HG03280 (cell line): ENCODE results near the gene HSPB7.
"Not testable (repeated sequence)": the region's sequence is repeated elsewhere in the genome, so short reads cannot be mapped to it uniquely, and the experiment has no call there.

Experiments
- ATAC-seq: cut with Tn5 transposase; IDR thresholded peaks from one replicate; pipeline ENCODE4 v1.9.1; 2021; ENCODE audit warnings: mild to moderate bottlenecking, moderate library complexity; ENCODE audit not compliant: unreplicated experiment

The HSPB7 gene

DNA sequence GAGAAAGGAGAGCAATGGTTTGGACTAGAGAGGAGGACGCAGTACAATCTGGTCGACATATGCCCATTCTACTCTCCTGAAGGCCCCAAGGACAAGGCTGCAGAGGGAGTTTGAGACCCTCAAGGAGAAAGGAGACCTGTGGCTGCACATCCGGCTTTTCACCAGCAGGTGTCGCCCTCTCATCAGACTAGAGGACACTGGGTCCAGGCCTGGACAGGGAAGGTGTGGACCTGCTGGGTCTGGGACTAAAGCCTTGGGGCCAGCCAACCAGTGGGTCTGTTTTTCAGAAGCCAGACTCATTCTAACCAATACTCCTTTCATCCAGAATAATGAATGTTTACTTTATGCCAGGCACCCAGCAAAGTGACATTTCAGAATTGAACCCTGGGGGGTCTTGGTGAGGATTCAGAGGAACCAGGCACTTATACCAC is 8.8 kb downstream of the HSPB7 start:
- ATAC-seq, result no peak

DNA sequence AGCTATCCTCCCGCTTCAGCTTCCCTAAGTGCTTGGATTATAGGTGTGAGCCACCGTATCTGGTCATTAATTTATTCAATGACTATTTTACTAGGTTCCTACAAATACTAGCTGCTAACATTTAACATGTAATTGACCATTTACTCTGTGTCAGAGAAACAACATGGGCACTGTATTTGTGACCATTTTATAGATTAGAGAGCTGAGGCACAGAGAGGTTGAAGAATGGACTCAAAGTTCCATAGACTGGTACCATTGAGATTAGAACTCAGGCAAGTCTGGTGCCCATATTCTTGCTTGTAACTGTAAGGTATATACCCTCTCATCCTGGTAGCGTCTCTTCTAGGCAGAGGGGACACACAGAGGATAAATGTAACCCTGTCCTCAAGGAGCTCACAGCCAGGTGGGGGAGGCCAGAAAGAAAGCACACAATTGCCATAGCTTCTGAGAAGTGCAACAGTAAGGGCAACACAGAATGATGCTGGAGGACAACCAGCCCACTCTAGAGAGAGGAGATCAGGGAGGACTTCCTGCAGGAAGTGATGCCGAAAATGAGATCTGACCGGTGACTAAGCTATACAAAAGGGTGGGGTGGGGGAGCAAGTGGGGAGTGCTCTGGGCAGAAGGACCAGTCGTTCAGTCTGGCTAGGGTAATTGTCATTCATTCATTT is 10.0 kb downstream of the HSPB7 start:
- ATAC-seq, result no peak

DNA sequence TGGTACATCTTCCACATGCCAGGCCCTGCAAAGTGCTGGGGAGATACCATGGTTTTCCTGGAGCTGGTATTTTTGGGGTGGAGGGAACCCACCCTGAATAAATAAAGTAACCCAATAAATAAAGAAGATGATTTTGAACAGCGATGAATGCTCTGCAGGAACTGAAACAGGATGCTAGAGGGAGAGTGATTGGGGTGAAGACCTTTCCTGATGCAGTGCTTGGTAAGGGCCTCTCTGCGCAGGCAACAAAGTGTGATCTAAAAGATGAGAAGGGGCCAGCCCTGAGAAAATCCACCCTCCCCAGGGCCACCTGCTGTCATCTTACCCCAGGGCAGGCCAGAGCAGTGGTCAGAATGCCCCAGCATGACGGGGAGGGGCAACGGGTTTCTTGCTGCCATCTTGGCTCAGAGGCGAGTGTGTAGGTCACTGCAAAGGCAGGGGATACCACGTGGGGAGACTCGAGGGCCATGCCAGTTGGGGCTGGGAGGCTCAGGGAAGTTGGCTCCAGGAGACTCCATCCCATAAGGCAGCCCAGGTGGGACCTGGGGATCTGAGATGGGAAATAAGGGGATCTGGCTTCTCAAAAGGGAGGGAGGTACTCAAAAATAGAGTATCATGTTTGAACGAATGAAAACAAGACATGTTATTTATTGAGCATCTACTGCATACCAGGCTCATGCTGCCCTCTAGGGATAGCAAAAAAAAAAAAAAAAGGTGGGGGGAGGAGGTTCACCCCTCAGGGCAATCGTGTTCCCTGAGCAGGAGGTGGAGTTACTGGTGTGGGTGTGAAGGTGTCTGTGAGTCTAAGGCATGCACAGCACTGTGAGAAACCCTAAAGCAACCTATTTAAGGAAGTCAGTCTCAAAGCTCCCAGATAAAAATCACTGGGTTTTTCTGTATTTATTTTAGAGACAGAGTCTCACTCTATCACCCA is 11.0 kb downstream of the HSPB7 start:
- ATAC-seq, result no peak

DNA sequence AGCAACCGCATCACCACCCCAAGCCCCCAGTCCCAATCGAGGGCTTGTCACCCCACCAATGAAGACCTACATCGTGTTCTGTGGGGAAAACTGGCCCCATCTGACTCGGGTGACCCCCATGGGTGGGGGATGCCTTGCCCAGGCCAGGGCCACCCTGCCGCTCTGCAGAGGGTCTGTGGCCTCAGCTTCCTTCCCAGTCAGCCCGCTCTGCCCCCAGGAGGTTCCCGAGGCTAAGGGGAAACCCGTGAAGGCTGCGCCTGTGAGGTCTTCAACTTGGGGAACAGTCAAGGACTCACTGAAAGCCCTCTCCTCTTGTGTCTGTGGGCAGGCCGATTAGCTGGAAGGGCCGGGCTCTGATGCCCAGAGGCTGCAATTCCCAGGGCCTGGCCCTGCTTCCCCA is 11.8 kb downstream of the HSPB7 start:
- ATAC-seq, result no peak

DNA sequence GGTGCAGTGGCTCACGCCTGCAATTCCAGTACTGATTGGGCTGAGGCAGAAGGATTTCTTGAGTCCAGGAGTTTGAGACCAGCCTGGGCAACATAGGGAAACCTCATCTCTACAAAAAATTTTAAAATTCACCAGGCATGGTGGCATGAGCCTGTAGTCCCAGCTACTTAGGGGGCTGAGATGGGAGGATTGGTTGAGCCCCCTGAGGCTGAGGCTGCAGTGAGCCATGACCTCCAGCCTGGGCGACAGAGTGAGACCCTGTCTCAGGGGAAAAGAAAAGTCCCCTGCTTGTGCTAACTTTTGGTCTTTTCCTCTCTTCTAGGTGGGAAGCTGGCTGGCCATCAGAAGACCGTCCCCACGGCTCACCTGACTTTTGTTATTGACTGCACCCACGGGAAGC is 12.2 kb downstream of the HSPB7 start:
- ATAC-seq, result no peak

DNA sequence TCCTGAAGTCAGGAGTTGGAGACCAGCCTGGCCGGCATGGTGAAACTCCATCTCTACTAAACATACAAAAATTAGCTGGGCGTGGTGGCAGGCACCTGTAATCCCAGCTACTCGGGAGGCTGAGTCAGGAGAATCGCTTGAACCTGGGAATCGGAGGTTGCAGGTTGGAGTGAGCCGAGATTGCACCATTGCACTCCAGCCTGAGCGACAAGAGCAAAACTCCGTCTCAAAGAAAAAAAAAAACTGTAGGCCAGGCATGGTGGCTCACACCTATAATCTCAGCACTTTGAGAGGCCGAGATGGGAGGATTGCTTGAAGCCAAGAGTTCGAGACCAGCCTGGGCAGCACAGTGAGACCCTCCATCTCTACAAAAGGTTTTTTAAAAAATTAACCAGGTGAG is 16.6 kb downstream of the HSPB7 start:
- not testable (repeated sequence) for ATAC-seq

DNA sequence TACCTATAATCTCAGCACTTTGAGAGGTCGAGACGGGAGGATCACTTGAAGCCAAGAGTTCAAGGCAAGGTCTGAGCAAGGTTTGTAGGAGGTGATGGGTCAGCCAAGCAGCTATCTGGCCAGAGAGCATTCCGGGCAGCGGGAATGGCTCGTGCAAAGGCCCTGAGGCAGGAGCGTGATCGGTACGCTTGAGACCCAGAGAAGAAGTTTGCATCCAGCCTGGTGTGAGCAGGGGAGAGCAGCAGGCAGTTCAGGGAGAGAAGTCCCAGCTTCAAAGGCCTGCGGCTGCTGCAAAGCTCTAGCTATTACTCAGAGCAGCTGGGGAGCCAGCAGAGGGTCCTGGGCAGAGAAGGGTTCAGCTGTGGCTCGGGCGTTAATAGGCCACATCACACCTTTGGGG is 18.9 kb downstream of the HSPB7 start:
- no peak for ATAC-seq

DNA sequence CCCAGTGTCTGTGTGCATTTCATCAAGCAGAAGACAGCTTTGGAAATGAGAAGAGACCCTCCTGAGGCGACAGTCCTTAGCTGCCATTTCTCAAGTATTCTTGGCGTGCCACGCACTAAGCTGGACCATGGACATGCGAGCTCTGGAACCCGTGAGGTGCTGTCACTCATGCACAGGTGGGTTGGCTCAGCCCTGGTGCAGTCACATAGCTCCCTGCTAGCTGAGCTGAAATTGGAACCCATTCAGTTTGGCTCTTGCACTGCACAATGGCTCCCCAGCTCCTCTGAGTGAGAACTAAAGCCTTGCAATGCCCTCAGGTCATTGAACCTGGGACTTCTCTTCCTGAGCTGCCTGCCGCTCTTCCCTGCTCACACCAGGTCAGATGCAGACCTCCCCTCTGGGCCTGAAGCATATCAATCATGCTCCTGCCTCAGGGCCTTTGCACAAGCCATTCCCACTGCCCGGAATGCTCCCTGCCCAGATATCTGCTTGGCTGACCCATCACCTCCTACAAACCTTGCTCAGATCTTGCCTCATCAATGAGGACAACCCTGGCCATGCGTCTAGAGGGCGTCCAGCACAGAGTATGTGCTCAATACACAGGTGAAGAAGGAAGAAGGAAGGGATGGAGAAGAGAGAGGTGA is 20.1 kb downstream of the HSPB7 start:
- no peak for ATAC-seq

DNA sequence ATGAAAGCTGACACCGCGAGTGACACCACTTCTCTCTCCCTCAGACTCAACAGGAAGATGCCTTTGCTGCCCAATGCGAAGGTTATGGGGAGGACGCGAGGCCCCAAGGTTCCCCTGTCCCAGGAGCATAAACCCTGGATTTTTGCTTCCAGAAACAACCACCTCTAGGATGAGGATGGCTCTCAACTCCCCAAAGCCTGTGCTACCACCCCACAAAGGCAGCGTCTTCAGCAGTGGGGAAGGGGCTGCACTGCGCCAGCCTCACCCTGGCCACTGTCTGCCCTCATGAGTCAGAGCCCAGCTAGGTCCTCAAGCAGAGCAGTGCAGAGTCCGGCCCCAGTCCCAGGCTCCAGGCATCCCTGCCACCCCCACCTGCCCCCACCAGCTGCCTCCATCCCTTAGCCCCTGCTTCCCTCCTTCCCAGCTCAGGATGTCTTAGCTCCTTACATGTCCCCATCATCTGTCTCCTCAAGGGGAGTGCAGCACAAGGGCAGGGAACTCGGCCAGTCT is 20.7 kb downstream of the HSPB7 start:
- no peak for ATAC-seq

DNA sequence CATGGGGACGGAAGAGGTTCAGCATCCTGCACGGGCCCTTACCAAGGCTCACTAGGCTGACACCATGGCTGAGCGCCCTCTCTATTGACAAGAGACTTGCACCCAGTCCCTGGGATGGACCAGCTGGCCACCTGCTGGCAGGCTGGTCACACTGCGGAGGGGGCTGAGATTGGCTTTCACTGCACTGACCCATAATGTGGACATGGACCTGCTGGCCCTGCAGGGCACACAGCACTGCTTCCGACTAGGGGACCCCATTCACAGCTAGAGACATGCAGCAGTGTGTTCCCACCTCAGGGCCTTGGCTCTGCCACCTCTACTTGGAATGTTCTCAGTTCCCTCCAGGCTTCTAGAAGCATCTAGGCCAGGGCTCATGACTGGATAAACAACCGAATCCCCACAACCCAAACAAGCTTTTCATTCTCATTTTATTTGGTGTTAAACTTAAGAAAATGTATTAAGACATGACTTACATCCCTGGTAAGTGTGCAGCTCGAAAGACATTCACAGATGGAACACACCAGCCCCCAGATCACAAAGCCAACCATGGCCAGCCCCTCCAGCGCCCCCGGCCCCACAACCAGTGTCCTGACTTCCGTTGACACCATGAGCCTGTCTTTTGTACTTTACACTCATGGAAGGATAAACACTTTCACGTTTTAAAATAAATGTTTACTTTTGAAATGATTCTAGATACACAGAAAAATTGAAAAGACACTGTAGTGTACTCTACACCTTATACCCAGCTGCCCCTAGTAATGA is 23.1 kb downstream of the HSPB7 start:
- ATAC-seq, result no peak

DNA sequence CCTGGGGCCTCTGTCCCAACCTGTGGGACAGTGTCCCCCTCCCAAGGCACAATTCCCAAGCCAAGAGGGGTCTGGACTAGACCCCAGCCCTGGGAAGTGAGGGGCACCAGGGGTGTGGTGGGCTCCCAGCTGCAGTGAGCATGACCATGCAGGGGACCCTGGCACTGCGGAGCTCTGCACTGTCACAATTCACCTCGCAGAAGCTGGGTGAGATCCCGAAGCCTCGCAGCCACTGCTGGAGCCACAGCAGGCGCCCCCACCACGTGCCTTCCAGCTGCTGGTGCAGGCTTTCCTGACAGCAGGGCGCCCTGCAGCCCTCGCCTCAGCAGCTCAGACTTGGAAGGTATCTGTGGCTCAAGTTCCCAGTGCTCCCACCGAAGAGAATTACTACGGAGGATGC is 23.8 kb downstream of the HSPB7 start:
- ATAC-seq, result no peak

DNA sequence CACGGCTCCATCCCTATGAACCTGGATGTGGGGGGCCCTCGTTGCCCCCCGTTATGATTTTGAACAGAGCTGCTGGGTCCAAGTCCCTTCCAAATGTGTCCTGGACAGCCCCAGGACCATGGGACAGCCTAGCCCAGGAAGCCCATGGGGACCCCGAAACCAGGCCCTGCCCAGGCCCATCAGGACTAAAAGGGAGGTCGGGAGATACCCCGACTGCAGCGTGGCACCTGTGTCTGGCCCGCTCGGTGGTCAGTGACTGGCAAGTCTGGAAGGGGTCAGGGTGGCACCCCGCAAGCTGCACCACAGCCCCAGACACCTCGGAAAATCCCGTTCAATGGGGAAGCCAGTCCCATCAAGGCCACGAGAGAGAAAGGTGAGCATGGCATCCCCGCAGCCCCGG is 24.2 kb downstream of the HSPB7 start:
- ATAC-seq, result no peak

DNA sequence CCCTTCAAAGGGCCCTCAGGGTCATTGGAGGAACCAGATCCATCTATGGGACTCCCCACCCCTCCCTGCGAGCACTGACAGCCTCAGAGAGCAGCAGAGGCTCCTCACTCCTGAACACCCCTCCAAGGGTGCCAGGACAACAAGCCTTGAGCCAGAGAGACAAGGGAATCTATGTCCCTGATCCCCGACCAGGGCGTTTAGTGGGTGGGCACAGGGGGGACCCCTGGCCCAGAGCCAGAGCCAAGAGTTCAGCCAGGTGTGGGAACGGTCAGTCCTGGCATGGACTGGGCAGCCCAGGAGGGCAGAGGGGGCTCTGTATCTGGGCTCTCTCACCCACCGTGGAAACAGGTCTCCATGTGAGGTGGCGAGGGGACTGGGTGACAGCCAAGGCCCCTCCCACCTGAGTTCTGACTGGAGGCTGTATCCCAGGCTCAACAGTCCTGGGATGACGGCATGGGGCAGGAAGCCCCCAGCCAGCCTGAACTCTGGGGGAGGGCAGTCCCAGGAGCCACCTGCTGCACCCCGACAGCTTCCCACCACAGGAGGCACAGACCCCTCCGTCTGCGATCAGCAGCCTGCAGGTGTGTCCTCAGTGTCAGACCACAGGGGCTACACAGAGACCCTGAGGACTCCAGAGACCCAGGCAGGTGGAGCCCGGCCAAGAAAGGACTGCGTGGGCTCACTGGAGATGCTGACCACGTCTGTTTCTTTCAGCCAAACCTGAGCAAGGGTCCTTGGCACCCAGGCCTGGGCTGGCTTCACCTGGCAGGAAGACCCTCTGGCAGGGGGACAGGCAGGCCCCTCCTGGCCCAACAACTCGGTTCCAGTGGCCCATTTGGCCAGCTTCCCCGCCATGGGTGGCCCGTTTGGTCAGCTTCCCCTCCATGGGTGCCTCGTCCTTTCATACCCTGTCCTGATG is 25.0 kb downstream of the HSPB7 start:
- ATAC-seq, result no peak

DNA sequence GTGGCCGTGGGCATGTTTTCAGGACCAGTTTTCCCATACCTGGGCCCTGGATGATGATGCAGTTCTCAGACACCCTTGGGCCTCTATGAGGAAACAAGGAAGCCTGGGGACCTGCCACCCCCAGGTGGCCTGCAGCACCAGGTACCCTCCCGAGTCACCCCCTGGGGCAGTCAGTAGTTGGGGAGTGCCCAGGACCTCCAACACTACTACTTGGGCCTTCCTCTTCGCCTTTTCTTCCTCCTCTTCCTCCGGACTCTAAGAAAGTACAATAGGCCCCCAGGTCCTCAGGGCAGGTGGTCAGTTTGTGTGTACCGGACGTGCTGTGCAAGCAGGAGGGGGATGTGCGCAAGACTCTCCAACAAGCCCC is 25.7 kb downstream of the HSPB7 start:
- no peak for ATAC-seq

DNA sequence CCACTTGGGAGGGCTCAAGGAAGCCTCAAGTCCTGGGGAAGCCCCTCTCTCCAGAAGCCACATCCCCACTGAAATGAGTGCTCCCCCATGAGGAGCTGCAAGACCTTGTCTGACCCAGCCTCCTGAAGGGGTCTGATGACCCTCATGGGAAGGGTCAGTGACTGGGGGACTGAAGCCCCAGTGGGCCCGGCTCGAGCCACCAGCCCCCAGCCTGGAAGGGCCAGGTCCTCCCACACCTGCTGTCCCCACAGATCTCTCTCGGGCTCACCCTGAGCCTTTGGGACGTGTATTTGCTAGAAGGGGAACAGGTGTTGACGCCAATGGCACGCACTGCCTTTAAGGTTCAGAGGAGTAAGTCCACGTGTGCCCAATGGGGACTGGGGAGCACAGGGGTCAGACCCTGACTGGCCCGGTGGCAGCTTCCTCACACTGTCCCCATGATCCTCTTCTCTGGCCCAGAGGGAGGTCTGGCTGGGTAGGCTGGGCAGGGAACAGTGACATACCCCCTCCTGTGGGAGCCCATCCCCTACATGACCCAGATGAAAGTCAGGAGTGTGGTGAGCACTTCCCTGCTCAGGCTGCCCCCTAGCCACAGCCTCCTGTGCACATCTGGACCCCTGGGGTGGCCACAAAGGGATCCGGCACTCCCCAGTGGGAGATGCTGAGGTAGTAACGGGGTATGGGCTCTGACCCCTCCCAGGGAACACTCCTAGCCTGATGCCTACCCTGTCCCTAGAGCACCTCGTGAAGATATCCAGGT is 26.2 kb downstream of the HSPB7 start:
- no peak for ATAC-seq

DNA sequence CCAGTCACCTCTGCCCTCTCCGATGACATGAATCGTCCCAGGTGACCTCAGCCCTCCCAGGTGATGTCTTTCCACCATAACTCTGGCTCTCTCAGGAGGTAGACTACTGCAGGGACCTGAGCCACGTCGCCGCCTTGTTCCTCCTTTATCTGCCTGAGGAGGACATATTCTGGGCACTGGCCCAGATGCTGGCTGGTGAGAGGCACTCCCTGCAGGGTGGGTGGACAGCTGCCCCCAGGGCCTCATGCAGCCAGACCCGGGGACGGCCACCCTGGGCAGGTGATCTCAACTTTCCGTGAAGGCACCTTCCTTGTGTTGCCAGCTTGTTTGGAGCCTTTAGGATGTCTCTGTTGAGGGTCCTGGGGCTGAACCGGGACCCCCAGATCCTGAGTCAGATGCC is 28.1 kb downstream of the HSPB7 start:
- ATAC-seq, result no peak

DNA sequence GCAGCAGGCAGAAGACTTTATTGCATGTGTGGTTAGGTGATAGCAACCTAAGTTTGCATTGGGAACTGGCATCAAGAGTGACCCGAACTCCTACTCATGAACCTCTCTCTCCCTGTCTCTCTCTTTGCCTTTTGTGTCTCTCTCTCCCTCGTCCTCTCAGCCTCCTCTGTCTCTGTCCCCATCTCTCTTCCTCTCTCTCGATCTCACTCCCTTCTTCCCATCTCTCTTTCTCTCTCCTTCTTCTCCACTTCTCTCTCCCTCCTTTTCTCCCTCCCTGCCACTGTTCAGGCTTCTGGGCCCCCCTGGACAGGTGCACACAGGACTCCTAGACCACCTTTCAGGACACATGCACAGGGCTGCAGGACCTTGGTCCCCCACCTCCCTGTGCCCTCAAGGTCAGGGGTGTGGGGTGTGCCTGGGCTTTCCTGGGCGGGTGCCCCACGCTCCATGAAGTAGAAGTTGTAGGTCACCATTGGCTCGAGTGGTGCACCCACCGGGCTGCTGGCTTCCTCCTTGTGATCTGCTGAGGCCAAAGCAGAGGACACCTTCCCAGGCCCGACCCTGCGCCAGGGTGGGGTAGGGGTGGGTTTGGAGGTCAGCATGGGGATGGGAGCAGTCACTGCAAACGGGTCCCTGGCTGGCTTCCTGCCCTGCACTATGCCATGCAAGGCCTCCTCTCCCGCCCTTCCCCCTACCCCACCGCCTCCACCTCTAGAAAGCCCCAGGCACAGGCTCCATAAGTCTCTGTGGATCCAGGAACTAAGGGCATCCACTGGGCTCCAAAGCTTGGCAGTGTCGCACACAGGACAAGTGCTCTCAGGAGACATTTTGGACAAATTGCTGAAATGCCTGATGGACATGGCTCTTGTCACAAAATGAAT is 28.7 kb downstream of the HSPB7 start:
- ATAC-seq, result no peak

DNA sequence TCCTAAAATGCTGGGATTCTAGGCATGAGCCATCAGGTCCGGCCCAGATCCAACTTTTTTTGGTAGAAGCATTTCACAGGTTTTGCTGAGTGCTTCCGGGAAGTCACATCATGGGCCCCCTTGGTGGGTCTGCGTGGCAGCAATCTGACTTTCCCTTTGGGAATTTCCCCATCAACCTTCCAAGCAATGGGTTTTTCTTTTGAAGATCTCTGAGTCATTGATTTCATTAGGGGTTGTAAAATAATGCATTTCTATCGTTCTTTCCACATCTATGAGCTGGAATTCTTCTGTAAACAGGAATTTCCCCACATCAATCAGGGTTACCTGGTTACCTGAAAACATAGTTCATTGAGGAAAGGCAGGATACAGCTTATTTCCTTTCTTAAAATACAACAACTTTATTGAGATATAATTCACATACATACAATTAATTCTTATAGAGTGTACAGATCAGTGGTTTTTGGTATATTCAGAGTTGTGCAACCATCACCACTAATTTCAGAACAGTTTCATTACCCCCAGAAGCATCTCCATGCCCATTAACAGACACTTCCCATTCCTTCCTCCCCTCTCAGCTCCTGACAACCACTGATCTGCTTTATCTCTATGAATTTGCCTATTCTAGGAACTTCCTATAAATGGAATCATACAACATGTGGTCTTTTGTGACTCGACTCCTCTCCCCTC is 32.1 kb downstream of the HSPB7 start:
- ATAC-seq, result no peak
